Liver (tissue), 9 donors: ENCODE measurements around the gene PEX16. TPM values are rescaled to one million over a fixed set of nuclear protein-coding genes. Genes with fewer than 3 reads are reported as not detected.

ENCODE experiments used
- DNase-seq: peaks from one replicate; pipeline ENCODE4 v3.0.0-alpha.2; 2017; ENCODE audit warnings: low spot score
- H3K27ac ChIP-seq, 2 donors: one replicate each; pipeline ENCODE4 v1.7.0; 2013; ENCODE audit warnings: inconsistent platforms in 2 of 2, low read length in 2 of 2, control low read depth in 1 of 2, low read depth in 1 of 2, mild to moderate bottlenecking in 1 of 2
- H3K27me3 ChIP-seq, 4 donors: one replicate each; pipeline versions ENCODE4 v1.6.1 to v1.7.0; 2013; ENCODE audit warnings: low read length in 3 of 4, inconsistent platforms in 1 of 4, mild to moderate bottlenecking in 1 of 4, moderate library complexity in 1 of 4; ENCODE audit not compliant: control insufficient read depth in 4 of 4, insufficient read depth in 4 of 4
- H3K36me3 ChIP-seq, 4 donors: one replicate each; pipeline versions ENCODE4 v1.6.1 to v1.7.0; 2013; ENCODE audit warnings: low read length in 3 of 4, mild to moderate bottlenecking in 3 of 4, low read depth in 1 of 4, moderate library complexity in 1 of 4; ENCODE audit not compliant: control insufficient read depth in 4 of 4, insufficient read depth in 3 of 4
- H3K4me1 ChIP-seq, 4 donors: one replicate each; pipeline versions ENCODE4 v1.6.1 to v1.7.0; 2013; ENCODE audit warnings: low read length in 3 of 4, mild to moderate bottlenecking in 3 of 4, moderate library complexity in 1 of 4; ENCODE audit not compliant: control insufficient read depth in 4 of 4, insufficient read depth in 4 of 4
- H3K4me3 ChIP-seq, 3 donors: one replicate each; pipeline versions ENCODE4 v1.6.1 to v1.7.0; 2013; ENCODE audit warnings: low read length in 3 of 3, control low read depth in 1 of 3, low read depth in 1 of 3, mild to moderate bottlenecking in 1 of 3
- H3K9ac ChIP-seq, 2 donors: one replicate each; pipeline ENCODE4 v1.7.0; 2013; ENCODE audit warnings: low read length in 2 of 2, mild to moderate bottlenecking in 2 of 2, moderate library complexity in 2 of 2, control low read depth in 1 of 2, low read depth in 1 of 2
- H3K9me3 ChIP-seq, 4 donors: one replicate each; pipeline versions ENCODE4 v1.6.1 to v1.7.0; 2013; ENCODE audit warnings: low read length in 3 of 4; ENCODE audit not compliant: control insufficient read depth in 4 of 4
- EGR1 ChIP-seq, 2 donors: IDR thresholded peaks; 2 replicates each; pipeline ENCODE4 v1.6.1; 2016 to 2018; ENCODE audit warnings: antibody characterized with exemption in 2 of 2, low read depth in 2 of 2
- GABPA ChIP-seq, 2 donors: IDR thresholded peaks in 1 of 2; conservative IDR thresholded peaks in 1 of 2; 2 replicates each; pipeline ENCODE4 v1.6.1; 2016; ENCODE audit warnings: antibody characterized with exemption in 2 of 2, mild to moderate bottlenecking in 1 of 2, moderate library complexity in 1 of 2
- HNF4A ChIP-seq, 2 donors: conservative IDR thresholded peaks; 2 replicates each; pipeline ENCODE4 v1.6.1; 2016; ENCODE audit warnings: antibody characterized with exemption in 2 of 2, mild to moderate bottlenecking in 2 of 2
- RAD21 ChIP-seq, 2 donors: IDR thresholded peaks; 2 replicates each; pipeline ENCODE4 v1.6.1; 2016; ENCODE audit warnings: antibody characterized with exemption in 2 of 2, mild to moderate bottlenecking in 2 of 2
- RXRA ChIP-seq, 2 donors: IDR thresholded peaks; 2 replicates each; pipeline ENCODE4 v1.6.1; 2017 to 2018; ENCODE audit warnings: antibody characterized with exemption in 2 of 2, mild to moderate bottlenecking in 1 of 2
- SP1 ChIP-seq: IDR thresholded peaks from 2 replicates; pipeline ENCODE4 v1.6.1; 2018; ENCODE audit warnings: antibody characterized with exemption, mild to moderate bottlenecking
- TAF1 ChIP-seq: conservative IDR thresholded peaks from 2 replicates; pipeline ENCODE4 v1.6.1; 2016; ENCODE audit warnings: antibody characterized with exemption, mild to moderate bottlenecking
- WGBS: extraction: QIAGEN DNeasy Blood & Tissue Kit; methylation state at CpG from one replicate; pipeline ENCODE4 v1.1.7; 2013; 5-methylcytosine and 5-hydroxymethylcytosine counted together
- polyA plus RNA-seq, 2 donors: library from polyadenylated mRNA; stranded (reverse) in 1 of 2; unstranded in 1 of 2; fragments of 200-250 nt in 1 of 2; fragments of >200 nt in 1 of 2; fragmentation: Nextera tagmentation in 1 of 2; extraction: Ambion mirVana in 1 of 2; gene quantifications; one replicate each; pipeline versions ENCODE4 v1.2.1 to v1.2.3, GENCODE V29; 2013 to 2015
- total RNA-seq, 2 donors: library from RNA; depleted of rRNA; stranded (reverse); fragments of >200 nt; gene quantifications; one replicate each; pipeline ENCODE4 v1.2.3, GENCODE V29; 2014
- TF ChIP-seq, protein P1 (sequence below): IDR thresholded peaks from 2 replicates; pipeline ENCODE4 v1.6.1; 2016; ENCODE audit warnings: antibody characterized with exemption, mild to moderate bottlenecking
- donor health status: healthy.
- donor health status: healthy.
- donor health status: healthy.
- donor health status: healthy.
- donor health status: healthy.

PEX16 gene
- total and polyA plus RNA-seq, 4 donors, result 18.8 to 41.2 (median 29.8) TPM

DNA sequence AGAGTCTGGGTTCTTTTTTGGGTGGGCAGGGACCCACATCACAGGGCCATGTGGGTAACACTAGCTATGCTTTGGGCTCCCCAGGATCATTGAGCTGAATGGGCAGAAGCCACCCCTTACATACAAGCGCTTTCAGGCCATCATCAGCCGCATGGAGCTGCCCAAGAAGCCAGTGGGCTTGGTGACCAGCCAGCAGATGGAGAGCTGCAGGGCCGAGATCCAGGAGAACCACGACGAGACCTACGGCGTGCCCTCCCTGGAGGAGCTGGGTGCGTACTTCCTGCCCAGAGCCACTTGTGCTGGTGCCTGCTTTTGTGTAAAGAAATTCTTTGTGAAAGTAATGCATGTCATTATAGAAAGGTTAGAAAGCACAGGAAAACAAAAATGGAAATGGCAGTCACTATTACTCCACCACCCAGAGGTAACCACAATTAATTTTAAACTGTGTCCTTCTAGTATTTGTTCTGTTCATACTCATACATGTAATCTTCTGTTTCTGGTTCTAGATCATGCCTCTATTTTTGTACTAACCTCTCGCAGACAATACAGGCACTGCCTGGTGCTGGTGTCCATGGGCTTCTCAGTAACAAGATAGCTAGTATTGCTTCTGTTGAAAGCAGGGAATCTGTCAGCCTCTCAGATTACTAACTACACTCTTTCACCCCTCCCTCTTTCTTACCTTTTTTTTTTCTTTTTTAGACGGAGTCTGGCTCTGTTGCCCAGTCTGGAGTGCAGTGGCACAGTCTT, 56.7 kb downstream of the PEX16 start:
- no peak overlapping the region for H3K27ac ChIP-seq
- H3K9ac ChIP-seq, result no peak overlapping the region
- WGBS, result 93% methylated on average over 10 of the region's 10 CpGs
- no peak overlapping the region for H3K4me3 ChIP-seq
- H3K27me3 ChIP-seq, result no peaks in the 10 kb centered on the region
- peaks cover 7 to 78% (median 61%) of the 10 kb centered on the region in 4 donors for H3K36me3 ChIP-seq
- TF ChIP-seq TAF1, result no peak
- TF ChIP-seq HNF4A (conservative IDR thresholded peaks at IDR 0.05), result no peak
- no peak for TF ChIP-seq SP1
- no peak for TF ChIP-seq GABPA (IDR thresholded peaks at IDR 0.05 in 1 of 2, conservative IDR thresholded peaks at IDR 0.05 in 1 of 2)
- TF ChIP-seq RAD21 (IDR thresholded peaks at IDR 0.05), result no peak
- DNase-seq, result no peak
- no peaks in the 10 kb centered on the region for H3K9me3 ChIP-seq
- peaks cover 19 to 49% (median 44%) of the 10 kb centered on the region in 4 donors for H3K4me1 ChIP-seq

DNA sequence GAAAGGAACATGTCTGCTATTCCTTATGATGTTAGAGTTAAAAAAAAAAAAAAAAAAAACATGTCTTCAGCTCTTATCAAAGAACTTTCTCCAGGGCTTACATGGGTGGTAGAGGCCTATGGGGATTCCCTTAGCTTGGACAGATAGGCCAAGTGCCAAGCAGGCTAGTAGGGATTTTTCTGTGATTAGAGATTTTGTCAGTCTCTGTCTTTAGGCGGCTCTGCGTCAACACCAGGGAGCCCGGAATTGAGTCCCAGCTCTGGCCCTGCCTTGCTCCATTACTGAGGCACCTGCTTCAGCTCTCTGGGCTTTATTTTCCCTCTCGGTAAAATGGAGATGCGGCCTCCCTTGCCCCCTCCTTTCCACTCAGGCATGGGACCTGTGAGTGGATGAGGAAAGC, 57.3 kb downstream of the PEX16 start:
- TF ChIP-seq RXRA (IDR thresholded peaks at IDR 0.05) (no peak), GABPA (IDR thresholded peaks at IDR 0.05 in 1 of 2, conservative IDR thresholded peaks at IDR 0.05 in 1 of 2) (no peak), EGR1 (IDR thresholded peaks at IDR 0.05; ENCODE audit: low read depth in 2 of 2) (no peak), HNF4A (conservative IDR thresholded peaks at IDR 0.05) (no peak)
- TF ChIP-seq, protein P1, sequence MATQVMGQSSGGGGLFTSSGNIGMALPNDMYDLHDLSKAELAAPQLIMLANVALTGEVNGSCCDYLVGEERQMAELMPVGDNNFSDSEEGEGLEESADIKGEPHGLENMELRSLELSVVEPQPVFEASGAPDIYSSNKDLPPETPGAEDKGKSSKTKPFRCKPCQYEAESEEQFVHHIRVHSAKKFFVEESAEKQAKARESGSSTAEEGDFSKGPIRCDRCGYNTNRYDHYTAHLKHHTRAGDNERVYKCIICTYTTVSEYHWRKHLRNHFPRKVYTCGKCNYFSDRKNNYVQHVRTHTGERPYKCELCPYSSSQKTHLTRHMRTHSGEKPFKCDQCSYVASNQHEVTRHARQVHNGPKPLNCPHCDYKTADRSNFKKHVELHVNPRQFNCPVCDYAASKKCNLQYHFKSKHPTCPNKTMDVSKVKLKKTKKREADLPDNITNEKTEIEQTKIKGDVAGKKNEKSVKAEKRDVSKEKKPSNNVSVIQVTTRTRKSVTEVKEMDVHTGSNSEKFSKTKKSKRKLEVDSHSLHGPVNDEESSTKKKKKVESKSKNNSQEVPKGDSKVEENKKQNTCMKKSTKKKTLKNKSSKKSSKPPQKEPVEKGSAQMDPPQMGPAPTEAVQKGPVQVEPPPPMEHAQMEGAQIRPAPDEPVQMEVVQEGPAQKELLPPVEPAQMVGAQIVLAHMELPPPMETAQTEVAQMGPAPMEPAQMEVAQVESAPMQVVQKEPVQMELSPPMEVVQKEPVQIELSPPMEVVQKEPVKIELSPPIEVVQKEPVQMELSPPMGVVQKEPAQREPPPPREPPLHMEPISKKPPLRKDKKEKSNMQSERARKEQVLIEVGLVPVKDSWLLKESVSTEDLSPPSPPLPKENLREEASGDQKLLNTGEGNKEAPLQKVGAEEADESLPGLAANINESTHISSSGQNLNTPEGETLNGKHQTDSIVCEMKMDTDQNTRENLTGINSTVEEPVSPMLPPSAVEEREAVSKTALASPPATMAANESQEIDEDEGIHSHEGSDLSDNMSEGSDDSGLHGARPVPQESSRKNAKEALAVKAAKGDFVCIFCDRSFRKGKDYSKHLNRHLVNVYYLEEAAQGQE, result no peak
- Histone ChIP-seq H3K9ac (no peak overlapping the region), H3K27ac (peak overlapping the region in 1 of 2 donors; percentile 42), H3K27me3 (no peaks in the 10 kb centered on the region), H3K4me3 (no peak overlapping the region), H3K36me3 (peaks cover 7 to 78% (median 60%) of the 10 kb centered on the region in 4 donors), H3K9me3 (no peaks in the 10 kb centered on the region), H3K4me1 (peaks cover 19 to 55% (median 50%) of the 10 kb centered on the region in 4 donors)
- DNase-seq, result no peak
- WGBS, result 86% methylated on average over 5 of the region's 5 CpGs

Other genes with a start within 250 kb of the PEX16 start
- gene SLC35C1, start 112.7 kb downstream of the PEX16 start, total RNA-seq, result 10 to 100 TPM in 1 of 2 donors, 1 to 10 TPM in 1; 2.5 to 36.5 TPM
- gene SLC35C1, start 112.7 kb downstream of the PEX16 start, polyA plus RNA-seq, result 10 to 100 TPM; 55.8 to 82.0 TPM
- 10 to 100 TPM; 16.7 to 72.9 TPM for gene CRY2, start 70.4 kb downstream of the PEX16 start, total RNA-seq
- 10 to 100 TPM; 18.2 to 47.9 TPM for gene CRY2, start 70.4 kb downstream of the PEX16 start, polyA plus RNA-seq
- 1 to 10 TPM in 1 of 2 donors, under 1 TPM in 1; 0.89 to 1.8 TPM for gene MAPK8IP1, start 32.2 kb downstream of the PEX16 start, total RNA-seq
- gene MAPK8IP1, start 32.2 kb downstream of the PEX16 start, polyA plus RNA-seq, result 1 to 10 TPM in 1 of 2 donors, under 1 TPM in 1; 0.78 to 2.7 TPM
- gene FREY1, start 10.6 kb downstream of the PEX16 start, total RNA-seq, result 1 to 10 TPM in 1 of 2 donors, under 1 TPM in 1; 0.75 to 2.1 TPM
- under 1 TPM in 1 of 2 donors, not detected in 1; 0.18 TPM for gene FREY1, start 10.6 kb downstream of the PEX16 start, polyA plus RNA-seq
- gene LARGE2, start 4.8 kb upstream of the PEX16 start, total RNA-seq, result 1 to 10 TPM; 1.3 to 1.9 TPM
- gene LARGE2, start 4.8 kb upstream of the PEX16 start, polyA plus RNA-seq, result 1 to 10 TPM; 1.3 to 1.7 TPM
- 1 to 10 TPM; 6.4 to 8.5 TPM for gene PHF21A, start 203.6 kb upstream of the PEX16 start, total RNA-seq
- 1 to 10 TPM; 3.6 to 6.0 TPM for gene PHF21A, start 203.6 kb upstream of the PEX16 start, polyA plus RNA-seq